Endothelial cell of umbilical vein (primary cell): ENCODE results near the gene SERBP1.

ENCODE experiments used
- EZH2 ChIP-seq: IDR thresholded peaks from 2 replicates; pipeline ENCODE4 v1.6.1; 2012; ENCODE audit warnings: borderline replicate concordance, low read depth, mild to moderate bottlenecking, moderate library complexity, low read length, inconsistent platforms; ENCODE audit not compliant: severe bottlenecking
- GATA2 ChIP-seq: IDR thresholded peaks from 2 replicates; pipeline ENCODE4 v1.7.0; 2011; ENCODE audit warnings: low read depth, mild to moderate bottlenecking, moderate library complexity, mixed read lengths, low read length; ENCODE audit not compliant: insufficient read length, insufficient read depth
- POLR2AphosphoS5 ChIP-seq: IDR thresholded peaks from 2 replicates; pipeline ENCODE4 v1.6.1; 2012; ENCODE audit warnings: low read depth, mild to moderate bottlenecking, control low read depth, low read length, moderate library complexity; ENCODE audit not compliant: insufficient read depth
- TF ChIP-seq, protein P1 (sequence below), 2 donors: IDR thresholded peaks; 1 replicate in 1 of 2; 2 replicates in 1 of 2; pipeline ENCODE4 v1.5.1; 2011; ENCODE audit warnings: low read length in 2 of 2, mild to moderate bottlenecking in 2 of 2, moderate library complexity in 2 of 2, control low read depth in 1 of 2, inconsistent platforms in 1 of 2, low read depth in 1 of 2; ENCODE audit not compliant: insufficient read depth in 1 of 2; ENCODE audit errors: extremely low read depth in 1 of 2
- TF ChIP-seq, protein P2 (sequence below): IDR thresholded peaks from 2 replicates; pipeline ENCODE4 v1.6.1; 2011; ENCODE audit not compliant: insufficient read depth, insufficient read length

DNA sequence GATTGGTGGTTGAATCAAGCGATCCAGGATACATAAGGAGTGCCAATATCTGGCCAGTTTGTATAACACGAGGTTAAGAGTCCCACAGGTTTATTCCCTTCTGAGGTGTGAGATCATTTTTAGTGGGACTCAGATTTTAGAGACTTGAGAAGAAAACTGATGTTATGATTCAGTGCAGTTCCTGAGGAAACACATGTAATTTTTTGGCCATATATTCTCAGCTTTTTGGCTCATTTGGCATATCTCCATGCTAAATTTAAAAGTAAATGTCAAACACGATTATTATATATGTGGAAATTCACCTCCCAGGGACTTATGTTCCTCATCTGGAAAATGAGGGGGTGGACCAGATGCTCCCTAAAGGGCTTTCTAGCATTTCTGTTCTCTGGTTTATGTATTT, 39.2 kb upstream of the SERBP1 start:
- TF ChIP-seq, protein P1, sequence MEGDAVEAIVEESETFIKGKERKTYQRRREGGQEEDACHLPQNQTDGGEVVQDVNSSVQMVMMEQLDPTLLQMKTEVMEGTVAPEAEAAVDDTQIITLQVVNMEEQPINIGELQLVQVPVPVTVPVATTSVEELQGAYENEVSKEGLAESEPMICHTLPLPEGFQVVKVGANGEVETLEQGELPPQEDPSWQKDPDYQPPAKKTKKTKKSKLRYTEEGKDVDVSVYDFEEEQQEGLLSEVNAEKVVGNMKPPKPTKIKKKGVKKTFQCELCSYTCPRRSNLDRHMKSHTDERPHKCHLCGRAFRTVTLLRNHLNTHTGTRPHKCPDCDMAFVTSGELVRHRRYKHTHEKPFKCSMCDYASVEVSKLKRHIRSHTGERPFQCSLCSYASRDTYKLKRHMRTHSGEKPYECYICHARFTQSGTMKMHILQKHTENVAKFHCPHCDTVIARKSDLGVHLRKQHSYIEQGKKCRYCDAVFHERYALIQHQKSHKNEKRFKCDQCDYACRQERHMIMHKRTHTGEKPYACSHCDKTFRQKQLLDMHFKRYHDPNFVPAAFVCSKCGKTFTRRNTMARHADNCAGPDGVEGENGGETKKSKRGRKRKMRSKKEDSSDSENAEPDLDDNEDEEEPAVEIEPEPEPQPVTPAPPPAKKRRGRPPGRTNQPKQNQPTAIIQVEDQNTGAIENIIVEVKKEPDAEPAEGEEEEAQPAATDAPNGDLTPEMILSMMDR (IDR thresholded peaks at IDR 0.05; ENCODE audit: extremely low read depth in 1 of 2, insufficient read depth in 1 of 2, low read depth in 1 of 2, low read length in 2 of 2), result no peak
- TF ChIP-seq EZH2 (no peak), POLR2AphosphoS5 (no peak), GATA2 (no peak)
- TF ChIP-seq, protein P2, sequence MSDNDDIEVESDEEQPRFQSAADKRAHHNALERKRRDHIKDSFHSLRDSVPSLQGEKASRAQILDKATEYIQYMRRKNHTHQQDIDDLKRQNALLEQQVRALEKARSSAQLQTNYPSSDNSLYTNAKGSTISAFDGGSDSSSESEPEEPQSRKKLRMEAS, result no peak
